Effector memory CD8-positive, alpha-beta T cell (primary cell): Measurements from ENCODE around the gene TCOF1.
"Not testable (repeated sequence)": the region's sequence is repeated elsewhere in the genome, so short reads cannot be mapped to it uniquely, and the experiment has no call there.

Experiments
- ATAC-seq: fragments of 150-1000 bp; cut with Tn5 transposase; replicated peaks from 2 replicates; pipeline ENCODE4 v1.10.0; 2021; ENCODE audit warnings: mild to moderate bottlenecking, moderate library complexity
- DNase-seq, 3 experiments: peaks; one replicate each; pipeline ENCODE4 v3.0.0; 2021
- H3K27ac Mint-ChIP-seq, 2 donors: one replicate each; pipeline ENCODE4 v1.8.0; 2022; ENCODE audit warnings: mild to moderate bottlenecking in 2 of 2, mixed read lengths in 2 of 2, moderate library complexity in 2 of 2
- H3K27me3 Mint-ChIP-seq, 2 donors: one replicate each; pipeline ENCODE4 v1.8.0; 2022; ENCODE audit warnings: mixed read lengths in 2 of 2
- H3K36me3 Mint-ChIP-seq: one replicate; pipeline ENCODE4 v1.8.0; 2022; ENCODE audit warnings: mild to moderate bottlenecking, moderate library complexity, mixed read lengths; ENCODE audit not compliant: insufficient read depth
- H3K4me1 Mint-ChIP-seq, 2 donors: one replicate each; pipeline ENCODE4 v1.8.0; 2022; ENCODE audit warnings: low read depth in 2 of 2, mixed read lengths in 2 of 2
- H3K4me3 Mint-ChIP-seq, 2 donors: one replicate each; pipeline ENCODE4 v1.8.0; 2022; ENCODE audit warnings: mild to moderate bottlenecking in 2 of 2, mixed read lengths in 2 of 2, moderate library complexity in 2 of 2
- H3K9me3 Mint-ChIP-seq, 2 donors: one replicate each; pipeline ENCODE4 v1.8.0; 2022; ENCODE audit warnings: mixed read lengths in 2 of 2

TCOF1 gene

DNA sequence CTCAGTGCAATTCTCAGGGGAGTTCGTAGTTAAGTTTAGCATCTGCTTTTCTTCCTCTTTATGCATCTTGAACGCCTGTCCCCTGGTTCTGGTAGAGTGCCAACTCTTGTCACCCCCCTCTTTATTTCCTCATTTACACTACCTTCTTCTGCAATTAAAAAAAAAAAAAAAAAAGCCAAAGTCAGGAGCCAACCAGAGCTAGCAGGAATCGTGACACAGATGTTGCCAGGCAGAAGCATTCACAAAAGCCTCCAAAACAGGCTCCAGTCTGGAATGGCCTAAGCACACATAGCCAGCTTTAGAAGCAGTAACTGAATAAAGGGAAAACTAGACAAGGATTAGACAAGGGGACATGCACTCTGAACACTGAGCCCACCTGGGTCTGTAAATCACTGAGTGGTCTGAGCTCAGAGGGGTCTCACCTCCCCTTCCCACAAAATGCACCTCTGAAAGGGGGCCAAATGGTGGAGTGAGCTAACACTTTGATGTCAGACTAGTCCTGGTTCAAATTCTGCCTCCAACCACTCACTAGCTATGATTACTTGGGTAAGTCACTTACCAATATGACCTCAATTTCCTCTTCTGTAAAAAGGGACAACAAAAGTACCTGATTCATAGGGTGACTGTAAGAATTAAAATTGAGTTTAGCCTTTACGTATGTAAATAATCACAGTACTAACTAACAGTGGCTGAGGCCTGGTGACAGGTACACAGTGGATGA is 53.2 kb downstream of the TCOF1 start:
- peaks cover 81% of the 10 kb centered on the region for H3K36me3 Mint-ChIP-seq
- DNase-seq (peak; percentile 48 to 56 (median 50)), ATAC-seq (peak; percentile 25)
- H3K4me3 Mint-ChIP-seq = peak overlapping the region; percentile 98 to 100
- H3K27me3 Mint-ChIP-seq = no peaks in the 10 kb centered on the region
- H3K4me1 Mint-ChIP-seq = peaks cover 44% of the 10 kb centered on the region in 2 donors
- no peaks in the 10 kb centered on the region for H3K9me3 Mint-ChIP-seq
- H3K27ac Mint-ChIP-seq = peak overlapping the region; percentile 100

DNA sequence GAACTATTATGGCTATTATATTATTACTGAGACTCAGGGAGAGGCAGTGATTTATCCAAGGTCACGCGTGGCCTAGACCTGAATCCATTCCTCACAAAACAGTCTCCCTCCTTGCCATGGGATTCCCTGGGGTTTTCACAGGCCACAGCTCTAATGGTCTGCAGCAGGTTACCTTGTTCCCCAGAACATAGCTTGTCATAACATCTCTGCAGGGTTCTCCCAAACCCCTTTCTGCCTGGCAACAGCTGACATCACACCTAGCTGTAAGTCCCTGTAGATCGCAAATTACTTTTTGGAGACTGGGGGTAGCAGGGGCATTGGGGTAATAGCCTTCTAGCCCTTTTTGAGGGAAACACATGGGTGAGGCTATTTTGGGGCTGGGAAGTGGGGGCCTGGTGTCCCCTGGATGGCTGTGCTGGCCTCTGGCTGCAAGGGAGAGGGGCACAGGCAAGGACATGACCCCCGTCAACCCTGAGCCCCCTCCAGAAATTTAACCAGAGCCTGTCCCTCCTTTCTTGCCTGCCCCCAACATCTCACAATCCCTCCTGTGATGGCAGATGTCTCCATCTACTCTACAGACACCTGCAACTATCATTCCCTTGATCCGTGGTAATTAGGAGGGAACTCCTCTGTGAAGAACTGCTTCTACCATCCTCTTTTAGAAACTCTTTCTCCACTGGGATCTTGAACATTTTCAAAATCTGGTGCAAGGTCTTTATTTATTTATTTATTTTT is 53.9 kb downstream of the TCOF1 start:
- DNase-seq (peak; percentile 62 to 72 (median 70)), ATAC-seq (peak; percentile 16)
- no peaks in the 10 kb centered on the region for H3K27me3 Mint-ChIP-seq
- peak overlapping the region; percentile 98 to 100 for H3K4me3 Mint-ChIP-seq
- no peaks in the 10 kb centered on the region for H3K9me3 Mint-ChIP-seq
- peaks cover 74% of the 10 kb centered on the region for H3K36me3 Mint-ChIP-seq
- H3K27ac Mint-ChIP-seq = peak overlapping the region; percentile 100
- peaks cover 39 to 42% of the 10 kb centered on the region in 2 donors for H3K4me1 Mint-ChIP-seq

DNA sequence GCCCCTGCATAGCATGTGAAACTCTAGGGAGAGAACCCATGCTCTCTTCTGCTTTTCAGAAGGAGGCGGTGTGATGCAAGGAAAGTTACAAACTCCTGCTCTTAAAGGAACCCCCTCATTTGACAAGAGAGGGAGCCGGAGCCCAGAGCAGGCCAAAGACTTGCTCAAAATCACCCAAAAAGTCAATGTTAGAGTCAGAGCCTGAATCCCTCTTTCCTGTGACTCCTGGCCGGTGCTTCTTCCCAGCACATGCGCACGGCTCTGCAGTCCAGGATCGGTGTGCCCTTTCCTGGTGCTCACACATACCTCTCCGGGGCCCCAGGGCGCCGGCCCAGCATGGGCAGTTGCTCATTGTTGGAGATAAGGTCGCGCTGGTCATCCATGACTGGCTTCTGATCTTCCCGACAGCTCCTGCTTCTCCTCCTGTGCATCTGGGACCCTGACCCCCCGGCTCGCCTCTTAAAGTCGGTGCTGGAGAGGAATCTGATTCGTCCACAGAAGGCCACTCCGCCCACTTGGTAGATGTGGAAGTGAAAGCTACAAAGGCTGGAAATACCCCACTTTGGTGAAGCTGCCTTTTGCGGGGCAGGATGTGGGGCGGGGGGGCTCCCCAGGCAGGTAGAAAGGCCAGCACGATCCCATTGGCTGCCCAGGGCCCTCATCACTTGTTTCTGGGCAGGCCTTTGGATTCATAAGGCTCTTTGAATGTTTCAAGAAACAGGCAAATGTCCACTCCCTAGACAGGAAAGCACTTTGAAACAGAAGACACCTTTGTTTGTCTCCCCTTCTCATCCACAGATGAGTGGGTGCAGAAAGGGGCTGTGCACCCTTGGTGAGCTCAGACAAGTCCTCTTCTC is 55.0 kb downstream of the TCOF1 start, which contains the start of gene CD74:
Gene CD74 (minus strand): TSS at position 592 of the 857 bp plus-strand sequence. CDS start 161 bp downstream, at position 431.
- DNase-seq (peak; percentile 91 to 95 (median 92)), ATAC-seq (peak; percentile 86)
- Mint-ChIP-seq H3K27me3 (no peaks in the 10 kb centered on the region), H3K4me1 (peaks cover 38 to 42% of the 10 kb centered on the region in 2 donors), H3K4me3 (peak within 1 kb of the TSS; percentile 98 to 100), H3K36me3 (peaks cover 63% of the 10 kb centered on the region), H3K27ac (peak within 1 kb of the TSS; percentile 100), H3K9me3 (no peaks in the 10 kb centered on the region)

DNA sequence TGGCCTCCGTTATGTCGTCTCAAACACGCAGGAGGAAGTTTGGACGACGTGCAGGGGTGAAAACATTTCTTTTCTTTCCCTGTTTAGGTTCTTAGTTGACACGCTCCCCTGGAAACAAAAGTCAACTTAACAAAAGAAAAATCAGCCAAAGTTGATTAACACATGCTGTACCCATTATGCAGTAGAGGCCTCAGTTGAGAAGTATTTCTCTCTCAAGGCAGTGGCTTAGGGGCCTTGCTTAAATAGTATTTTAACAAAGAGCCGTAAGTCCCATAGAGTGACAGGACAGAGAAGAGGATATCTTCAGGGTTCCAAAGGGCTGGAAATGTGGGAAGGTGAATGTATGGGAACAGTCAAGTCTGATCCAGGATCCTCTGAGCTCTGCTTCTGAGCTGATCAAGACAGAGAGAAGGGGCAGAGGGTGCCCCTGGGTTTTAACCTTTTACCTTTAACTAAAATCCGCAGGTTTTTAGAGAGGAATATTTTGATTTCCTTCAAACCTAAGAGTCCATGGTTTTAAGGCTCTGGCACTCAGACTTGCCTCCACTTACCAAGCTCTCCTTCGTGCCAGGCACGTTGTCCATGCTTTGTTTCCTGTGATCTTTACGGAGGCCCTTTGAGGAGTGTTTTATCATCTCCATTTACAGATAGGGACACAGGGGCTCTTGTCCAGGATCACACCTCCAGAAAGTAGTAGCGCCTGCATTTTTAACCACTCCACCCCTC is 55.8 kb downstream of the TCOF1 start:
- Mint-ChIP-seq H3K9me3 (no peaks in the 10 kb centered on the region), H3K4me1 (peaks cover 36 to 41% of the 10 kb centered on the region in 2 donors), H3K27me3 (no peaks in the 10 kb centered on the region), H3K27ac (peak overlapping the region; percentile 100), H3K4me3 (peak overlapping the region; percentile 98 to 100), H3K36me3 (peaks cover 55% of the 10 kb centered on the region)
- no peak for DNase-seq
- ATAC-seq = peak; percentile 21

DNA sequence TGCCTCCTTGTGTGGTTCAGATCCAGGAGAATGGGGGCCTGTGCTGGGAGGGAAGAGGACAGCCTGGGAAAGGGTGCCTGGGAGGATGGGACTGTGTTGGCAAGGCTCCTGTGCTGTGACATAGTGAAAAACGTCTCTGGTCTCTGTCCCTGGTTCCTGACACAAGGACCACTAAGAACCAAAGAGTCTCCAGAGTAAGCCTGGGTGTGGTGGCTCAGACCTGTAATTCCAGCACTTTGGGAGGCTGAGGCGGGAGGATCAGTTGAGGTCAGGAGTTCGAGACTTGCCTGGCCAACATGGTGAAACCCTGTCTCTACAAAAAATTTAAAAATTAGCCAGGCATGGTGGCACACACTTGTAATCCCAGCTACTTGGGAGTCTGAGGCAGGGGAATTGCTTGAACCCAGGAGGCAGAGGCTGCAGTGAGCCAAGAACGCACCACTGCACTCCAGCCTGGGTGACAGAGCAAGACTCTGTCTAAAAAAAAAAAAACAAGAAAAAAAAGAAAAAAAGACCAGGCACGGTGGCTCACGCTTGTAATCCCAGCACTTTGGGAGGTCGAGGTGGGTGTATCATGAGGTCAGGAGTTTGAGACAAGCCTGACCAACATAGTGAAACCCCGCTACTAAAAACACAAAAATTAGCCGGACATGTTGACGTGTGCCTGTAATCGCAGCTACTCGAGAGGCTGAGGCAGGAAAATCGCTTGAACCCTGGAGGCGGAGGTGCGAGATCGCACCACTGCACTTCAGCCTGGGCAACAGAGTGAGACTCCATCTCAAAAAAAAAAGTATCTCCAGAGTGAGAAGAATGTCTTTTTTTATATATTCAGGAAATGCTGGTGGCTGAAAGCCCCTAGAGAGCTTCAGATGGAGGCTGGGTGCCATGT is 56.6 kb downstream of the TCOF1 start:
- ATAC-seq, DNase-seq, H3K9me3 Mint-ChIP-seq, H3K27me3 Mint-ChIP-seq: not testable (repeated sequence)
- peak overlapping the region; percentile 98 to 100 for H3K4me3 Mint-ChIP-seq
- H3K36me3 Mint-ChIP-seq = peaks cover 47% of the 10 kb centered on the region
- H3K27ac Mint-ChIP-seq = peak overlapping the region; percentile 100
- peaks cover 31 to 34% of the 10 kb centered on the region in 2 donors for H3K4me1 Mint-ChIP-seq

DNA sequence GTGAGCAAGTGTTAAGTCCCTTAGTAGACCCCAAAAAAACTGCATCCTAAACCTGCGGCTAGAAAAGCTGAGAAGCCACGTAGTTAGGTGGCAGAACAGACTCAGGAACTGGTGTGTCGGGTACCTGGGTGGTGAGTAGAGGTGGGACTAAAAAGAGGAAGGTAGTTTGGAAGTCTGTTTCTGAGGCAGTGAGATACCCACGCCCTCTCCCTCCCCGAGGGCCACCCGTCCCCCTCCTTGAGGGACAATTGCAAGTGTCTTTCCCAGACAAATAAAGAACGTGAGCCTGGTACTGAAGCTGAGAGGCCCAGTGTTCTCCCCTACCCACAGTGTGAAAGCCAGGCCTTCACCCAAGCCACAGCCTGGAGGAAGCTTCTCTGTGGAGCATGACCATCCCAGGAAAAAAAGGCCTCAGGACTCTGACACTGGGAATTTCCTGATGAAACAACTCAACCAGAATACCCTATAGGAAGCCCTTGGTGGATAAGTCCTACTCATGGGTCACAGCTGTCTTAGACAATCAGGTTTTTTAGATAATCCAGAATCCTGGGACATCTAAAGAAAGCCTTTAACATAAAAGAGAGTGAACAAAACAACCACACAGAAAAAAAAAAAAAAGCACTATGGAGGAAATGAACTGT is 62.3 kb downstream of the TCOF1 start:
- ATAC-seq (peak; percentile 67), DNase-seq (no peak)
- Mint-ChIP-seq H3K9me3 (no peaks in the 10 kb centered on the region), H3K27ac (peak overlapping the region in 1 of 2 donors; percentile 42), H3K4me3 (no peak overlapping the region), H3K4me1 (peaks cover 0 to 2% of the 10 kb centered on the region in 2 donors), H3K27me3 (no peaks in the 10 kb centered on the region), H3K36me3 (no peaks in the 10 kb centered on the region)

DNA sequence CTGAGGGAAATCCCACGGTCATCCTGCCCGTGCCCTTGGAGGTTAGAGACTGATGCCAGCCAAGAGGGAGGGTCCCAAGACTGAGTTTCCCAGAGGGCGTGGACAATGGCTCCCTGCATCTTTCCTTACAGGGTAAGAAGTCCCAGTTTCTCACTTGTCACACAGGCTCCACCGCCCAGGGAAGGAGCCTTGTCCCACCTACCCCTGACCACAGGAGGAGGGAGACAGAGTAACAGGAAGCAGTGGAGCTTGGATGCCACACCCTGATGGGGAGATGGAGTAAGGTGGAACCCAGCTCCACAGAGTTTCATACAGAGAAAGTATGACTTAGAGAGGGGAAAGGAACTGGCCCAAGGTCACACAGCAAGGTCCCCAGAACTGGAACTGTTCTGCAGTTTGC is 64.6 kb downstream of the TCOF1 start:
- no peak for ATAC-seq
- H3K4me3 Mint-ChIP-seq = no peak overlapping the region
- no peak for DNase-seq
- peak overlapping the region in 1 of 2 donors; percentile 2 for H3K27ac Mint-ChIP-seq
- H3K4me1 Mint-ChIP-seq = peaks cover 0 to 2% of the 10 kb centered on the region in 2 donors
- H3K36me3 Mint-ChIP-seq = no peaks in the 10 kb centered on the region
- H3K27me3 Mint-ChIP-seq = no peaks in the 10 kb centered on the region
- no peaks in the 10 kb centered on the region for H3K9me3 Mint-ChIP-seq

DNA sequence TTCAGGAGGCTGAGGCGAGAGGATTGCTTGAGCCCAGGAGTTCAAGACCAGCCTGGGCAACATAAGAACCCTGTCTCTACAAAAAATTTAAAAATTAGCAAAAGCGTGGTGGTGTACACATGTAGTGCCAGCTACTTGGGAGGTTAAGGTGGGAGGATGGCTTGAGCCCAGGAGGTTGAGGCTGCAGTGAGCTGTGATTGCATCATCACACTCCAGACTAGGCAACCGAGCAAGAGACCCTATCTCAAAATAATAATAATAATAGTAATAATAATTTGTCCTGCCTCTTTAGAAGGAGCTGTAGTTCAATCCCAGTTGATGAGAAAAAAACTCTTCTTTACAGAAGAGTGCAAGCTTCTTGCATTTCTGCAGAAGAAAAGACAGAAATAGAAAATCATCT is 65.3 kb downstream of the TCOF1 start:
- Mint-ChIP-seq H3K9me3 (no peaks in the 10 kb centered on the region), H3K27me3 (peaks cover 0 to 4% of the 10 kb centered on the region in 2 donors), H3K27ac (no peak overlapping the region), H3K36me3 (no peaks in the 10 kb centered on the region), H3K4me1 (peaks cover 0 to 2% of the 10 kb centered on the region in 2 donors), H3K4me3 (no peak overlapping the region)
- DNase-seq = no peak
- no peak for ATAC-seq

DNA sequence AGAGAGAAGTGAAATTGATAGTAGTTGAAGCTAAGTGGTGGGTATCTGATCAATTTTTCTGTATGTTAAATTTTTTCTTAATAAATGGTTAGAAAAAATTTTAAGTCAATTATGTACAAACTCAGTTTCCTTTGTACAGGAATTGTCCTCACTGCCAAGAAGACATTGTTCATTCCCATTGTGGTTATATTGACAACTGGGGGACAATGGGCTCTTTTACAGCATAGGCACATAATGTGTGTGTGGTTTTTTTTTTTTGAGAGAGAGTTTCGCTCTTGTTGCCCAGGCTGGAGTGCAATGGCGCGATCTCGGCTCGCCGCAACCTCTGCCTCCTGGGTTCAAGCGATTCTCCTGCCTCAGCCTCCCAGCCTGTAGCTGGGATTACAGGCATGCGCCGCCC is 68.7 kb downstream of the TCOF1 start:
- not testable (repeated sequence) for H3K27ac Mint-ChIP-seq

DNA sequence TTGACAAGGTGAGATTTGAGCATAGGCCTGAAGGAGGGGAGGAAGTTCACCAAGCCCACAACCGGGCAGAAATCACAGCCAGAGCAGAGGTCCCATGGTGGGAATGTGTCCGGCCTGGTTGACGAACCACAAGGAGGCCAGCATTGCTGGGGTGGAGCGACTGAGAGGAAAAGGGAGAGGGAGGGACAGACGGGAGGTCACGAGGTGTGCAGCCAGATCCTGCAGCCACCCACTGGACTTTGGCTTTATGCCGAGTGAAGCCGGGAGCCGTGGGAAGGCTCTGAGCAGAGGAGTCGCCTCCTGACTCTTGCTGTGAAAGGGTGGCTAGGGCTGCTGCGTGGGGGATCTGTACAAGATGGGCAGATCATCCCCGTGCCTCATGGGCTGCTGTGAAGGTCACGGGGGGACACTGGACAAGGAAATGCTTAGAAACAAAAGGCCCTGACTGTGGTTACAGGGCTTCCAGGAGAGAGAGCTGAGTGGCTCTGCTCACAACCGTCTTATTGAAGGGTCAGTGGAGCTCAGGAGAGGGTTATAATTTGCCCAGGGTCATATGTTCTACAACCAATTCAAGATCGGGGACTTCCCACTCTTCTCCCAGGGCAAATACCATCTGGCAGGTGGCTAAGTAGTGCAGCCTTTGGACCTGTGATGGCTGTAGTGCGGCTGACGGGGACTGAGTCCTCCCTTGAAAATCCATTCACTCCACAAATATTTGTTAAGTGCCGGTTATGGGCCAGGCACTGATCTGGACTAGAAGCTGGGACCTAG is 70.8 kb downstream of the TCOF1 start:
- no peak overlapping the region for H3K4me3 Mint-ChIP-seq
- peak overlapping the region in 1 of 2 donors; percentile 2 for H3K27ac Mint-ChIP-seq
- peaks cover 6 to 11% of the 10 kb centered on the region in 2 donors for H3K27me3 Mint-ChIP-seq
- H3K9me3 Mint-ChIP-seq = no peaks in the 10 kb centered on the region
- no peak for DNase-seq
- no peak for ATAC-seq
- peaks cover 0 to 4% of the 10 kb centered on the region in 2 donors for H3K4me1 Mint-ChIP-seq
- no peaks in the 10 kb centered on the region for H3K36me3 Mint-ChIP-seq

More for the DNA sequence above, 68.7 kb downstream of the TCOF1 start:
- not testable (repeated sequence) for ATAC-seq, H3K9me3 Mint-ChIP-seq, H3K4me1 Mint-ChIP-seq, H3K4me3 Mint-ChIP-seq, H3K36me3 Mint-ChIP-seq, DNase-seq
- H3K27me3 Mint-ChIP-seq = peaks cover 6 to 11% of the 10 kb centered on the region in 2 donors

DNA sequence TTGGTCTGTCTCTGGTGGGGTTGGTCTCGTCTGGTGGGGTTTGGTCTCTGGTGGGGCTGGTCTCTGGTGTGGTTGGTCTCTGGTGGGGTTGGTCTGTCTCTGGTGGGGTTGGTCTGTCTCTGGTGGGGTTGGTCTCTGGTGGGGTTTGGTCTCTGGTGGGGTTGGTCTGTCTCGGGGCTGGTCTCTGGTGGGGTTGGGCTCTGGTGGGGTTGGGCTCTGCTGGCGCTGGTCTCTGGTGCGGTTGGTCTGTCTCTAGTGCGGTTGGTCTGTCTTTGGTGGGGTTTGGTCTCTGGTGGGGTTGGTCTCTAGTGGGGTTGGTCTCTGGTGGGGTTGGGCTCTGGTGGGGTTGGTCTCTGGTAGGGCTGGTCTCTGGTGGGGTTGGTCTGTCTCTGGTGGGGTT is 71.5 kb downstream of the TCOF1 start:
- peaks cover 6 to 11% of the 10 kb centered on the region in 2 donors for H3K27me3 Mint-ChIP-seq
- peaks cover 0 to 4% of the 10 kb centered on the region in 2 donors for H3K4me1 Mint-ChIP-seq
- ATAC-seq (no peak), DNase-seq (no peak)
- no peak overlapping the region for H3K27ac Mint-ChIP-seq
- no peaks in the 10 kb centered on the region for H3K36me3 Mint-ChIP-seq
- no peaks in the 10 kb centered on the region for H3K9me3 Mint-ChIP-seq
- H3K4me3 Mint-ChIP-seq = no peak overlapping the region
